ENCODE results near the gene PLXNB3.

Gene PLXNB3

GRCh38 chrX:153818571-153819383 is 54.7 kb downstream of the PLXNB3 start:
- DNase-seq, result peak; percentile 58

- no peak for DNase-seq
Observed at GRCh38 chrX:153819384-153820040, 55.5 kb downstream of the PLXNB3 start.

- DNase-seq, result no peak
Observed at GRCh38 chrX:153820601-153821000, 56.6 kb downstream of the PLXNB3 start.

GRCh38 chrX:153821066-153821465 is 57.0 kb downstream of the PLXNB3 start:
- DNase-seq, result no peak

- DNase-seq, result no peak
Observed at GRCh38 chrX:153824348-153824747, 60.3 kb downstream of the PLXNB3 start.

GRCh38 chrX:153825042-153825441 is 61.0 kb downstream of the PLXNB3 start:
- DNase-seq, result no peak
